GM23338 (cell line): Measurements from ENCODE around the gene OGFRL1. TPM values are rescaled to one million over a fixed set of nuclear protein-coding genes. Genes with fewer than 3 reads are reported as not detected.

Experiments used
- ATAC-seq: fragments of 200-7000 bp; cut with Tn5 transposase; 3 replicates; pipeline ENCODE4 v1.9.1; 2020
- DNase-seq: peaks from one replicate; pipeline ENCODE4 v3.0.0-alpha.2; 2015; ENCODE audit warnings: low spot score
- H2AFZ ChIP-seq: fragments of 200-600 bp; sonication (generic); 2 replicates; pipeline ENCODE4 v1.8.0; 2016; ENCODE audit warnings: antibody characterized with exemption, mild to moderate bottlenecking, moderate library complexity
- H3F3A ChIP-seq: fragments of 200-600 bp; sonication (generic); replicated peaks from 2 replicates; pipeline ENCODE4 v1.8.0; 2017; ENCODE audit warnings: antibody characterized with exemption, mixed run types, low read depth
- H3K27ac ChIP-seq: fragments of 200-600 bp; sonication (generic); 2 replicates; pipeline ENCODE4 v1.6.1; 2016; ENCODE audit warnings: low read depth
- H3K27me3 ChIP-seq: fragments of 200-600 bp; sonication (generic); 2 replicates; pipeline ENCODE4 v1.8.0; 2016; ENCODE audit warnings: mild to moderate bottlenecking, mixed run types, moderate library complexity; ENCODE audit not compliant: insufficient read depth
- H3K36me3 ChIP-seq: fragments of 200-600 bp; sonication (generic); 2 replicates; pipeline ENCODE4 v1.8.0; 2016; ENCODE audit warnings: mild to moderate bottlenecking; ENCODE audit not compliant: insufficient read depth
- H3K4me1 ChIP-seq: fragments of 200-600 bp; sonication (generic); 2 replicates; pipeline ENCODE4 v1.8.0; 2016; ENCODE audit warnings: mild to moderate bottlenecking, moderate library complexity; ENCODE audit not compliant: insufficient read depth
- H3K4me2 ChIP-seq: fragments of 200-600 bp; sonication (generic); 2 replicates; pipeline ENCODE4 v1.7.1; 2017; ENCODE audit warnings: mixed run types
- H3K4me3 ChIP-seq: fragments of 200-600 bp; sonication (generic); 2 replicates; pipeline ENCODE4 v1.6.1; 2016; ENCODE audit warnings: mixed run types
- H3K79me2 ChIP-seq: fragments of 200-600 bp; sonication (generic); replicated peaks from 2 replicates; pipeline ENCODE4 v1.8.0; 2017; ENCODE audit warnings: mild to moderate bottlenecking; ENCODE audit not compliant: insufficient read depth
- H3K9me2 ChIP-seq: fragments of 200-600 bp; sonication (generic); 2 replicates; pipeline ENCODE4 v1.8.0; 2017; ENCODE audit not compliant: insufficient read depth
- H4K20me1 ChIP-seq: fragments of 200-600 bp; sonication (generic); replicated peaks from 2 replicates; pipeline ENCODE4 v1.8.0; 2017; ENCODE audit warnings: mild to moderate bottlenecking; ENCODE audit not compliant: insufficient read depth
- H3K27ac Mint-ChIP-seq: 2 replicates; pipeline ENCODE4 v1.8.0; 2020; ENCODE audit warnings: inconsistent platforms, mild to moderate bottlenecking, moderate library complexity, mixed read lengths
- H3K27me3 Mint-ChIP-seq: 3 replicates; pipeline ENCODE4 v1.8.0; 2022; ENCODE audit warnings: low read depth, mild to moderate bottlenecking, moderate library complexity, mixed read lengths, inconsistent platforms; ENCODE audit not compliant: insufficient read depth, poor library complexity
- H3K36me3 Mint-ChIP-seq: 3 replicates; pipeline ENCODE4 v1.8.0; 2021; ENCODE audit warnings: low read depth, mild to moderate bottlenecking, inconsistent platforms, moderate library complexity, mixed read lengths
- H3K4me1 Mint-ChIP-seq: 3 replicates; pipeline ENCODE4 v1.8.0; 2020; ENCODE audit warnings: mild to moderate bottlenecking, inconsistent platforms, mixed read lengths
- H3K4me3 Mint-ChIP-seq: 3 replicates; pipeline ENCODE4 v1.8.0; 2021; ENCODE audit warnings: moderate library complexity, mild to moderate bottlenecking, inconsistent platforms, mixed read lengths
- H3K9me3 Mint-ChIP-seq: 3 replicates; pipeline ENCODE4 v1.8.0; 2020; ENCODE audit warnings: moderate library complexity, mild to moderate bottlenecking, inconsistent platforms, mixed read lengths
- CREB1 ChIP-seq: fragments of 250-450 bp; sonication (Bioruptor Pico); IDR thresholded peaks from 2 replicates; pipeline ENCODE4 v1.5.0; 2020; ENCODE audit warnings: low read depth, mild to moderate bottlenecking, moderate library complexity
- EZH2 ChIP-seq: fragments of 200-600 bp; sonication (generic); IDR thresholded peaks from one replicate; pipeline ENCODE4 v1.8.0; 2017; ENCODE audit warnings: antibody characterized with exemption, mild to moderate bottlenecking, low read depth; ENCODE audit not compliant: unreplicated experiment
- EZH2phosphoT487 ChIP-seq: fragments of 200-600 bp; sonication (generic); IDR thresholded peaks from one replicate; pipeline ENCODE4 v1.8.1; 2018; ENCODE audit warnings: antibody characterized with exemption; ENCODE audit not compliant: unreplicated experiment
- JUNB ChIP-seq: IDR thresholded peaks from one replicate; pipeline ENCODE4 v1.6.1; 2016; ENCODE audit warnings: antibody characterized with exemption; ENCODE audit not compliant: unreplicated experiment
- NANOG ChIP-seq: IDR thresholded peaks from 2 replicates; pipeline ENCODE4 v1.6.1; 2016; ENCODE audit warnings: antibody characterized with exemption, borderline replicate concordance
- POLR2AphosphoS5 ChIP-seq: IDR thresholded peaks from 2 replicates; pipeline ENCODE4 v1.6.1; 2016; ENCODE audit warnings: antibody characterized with exemption, low read depth
- STAT1 ChIP-seq: IDR thresholded peaks from one replicate; pipeline ENCODE4 v1.6.1; 2016; ENCODE audit warnings: antibody characterized with exemption; ENCODE audit not compliant: unreplicated experiment
- ZNF114 ChIP-seq: fragments of 250-450 bp; sonication (Bioruptor Pico); IDR thresholded peaks from 2 replicates; pipeline ENCODE4 v1.5.0; 2020; ENCODE audit warnings: mild to moderate bottlenecking, moderate library complexity
- ZNF331 ChIP-seq: fragments of 250-450 bp; sonication (Bioruptor Pico); IDR thresholded peaks from 2 replicates; pipeline ENCODE4 v1.5.0; 2020; ENCODE audit warnings: low read depth, mild to moderate bottlenecking, moderate library complexity
- polyA plus RNA-seq: library from polyadenylated mRNA; unstranded; fragments of >200 nt; fragmentation: Nextera tagmentation; extraction: Ambion mirVana; gene quantifications from 2 replicates; pipeline ENCODE4 v1.2.1, GENCODE V29; 2016
- total RNA-seq: library from RNA; depleted of rRNA; stranded (reverse); fragments of >200 nt; shearing (Covaris generic); gene quantifications from 2 replicates; pipeline ENCODE4 v1.2.3, GENCODE V29; 2014
- TF ChIP-seq, protein P1 (sequence below): IDR thresholded peaks from 2 replicates; pipeline ENCODE4 v1.6.1; 2016; ENCODE audit warnings: antibody characterized with exemption
- TF ChIP-seq, protein P2 (sequence below): IDR thresholded peaks from one replicate; pipeline ENCODE4 v1.6.1; 2018; ENCODE audit warnings: antibody characterized with exemption; ENCODE audit not compliant: unreplicated experiment
- TF ChIP-seq, protein P3 (sequence below), 2 experiments: fragments of 200-600 bp in 1 of 2; sonication (generic) in 1 of 2; conservative IDR thresholded peaks; 2 replicates each; pipeline versions ENCODE4 v1.5.1 to v1.6.1; 2016 to 2017; ENCODE audit warnings: antibody characterized with exemption in 2 of 2, low read depth in 2 of 2, mild to moderate bottlenecking in 2 of 2, moderate library complexity in 1 of 2
- TF ChIP-seq, protein P4 (sequence below): fragments of 250-450 bp; sonication (Bioruptor Pico); IDR thresholded peaks from 2 replicates; pipeline ENCODE4 v1.5.0; 2020; ENCODE audit warnings: mild to moderate bottlenecking, moderate library complexity

Gene OGFRL1
- total and polyA plus RNA-seq, 2 experiments from 2014 or later, result 4.2 to 10.0 TPM

DNA sequence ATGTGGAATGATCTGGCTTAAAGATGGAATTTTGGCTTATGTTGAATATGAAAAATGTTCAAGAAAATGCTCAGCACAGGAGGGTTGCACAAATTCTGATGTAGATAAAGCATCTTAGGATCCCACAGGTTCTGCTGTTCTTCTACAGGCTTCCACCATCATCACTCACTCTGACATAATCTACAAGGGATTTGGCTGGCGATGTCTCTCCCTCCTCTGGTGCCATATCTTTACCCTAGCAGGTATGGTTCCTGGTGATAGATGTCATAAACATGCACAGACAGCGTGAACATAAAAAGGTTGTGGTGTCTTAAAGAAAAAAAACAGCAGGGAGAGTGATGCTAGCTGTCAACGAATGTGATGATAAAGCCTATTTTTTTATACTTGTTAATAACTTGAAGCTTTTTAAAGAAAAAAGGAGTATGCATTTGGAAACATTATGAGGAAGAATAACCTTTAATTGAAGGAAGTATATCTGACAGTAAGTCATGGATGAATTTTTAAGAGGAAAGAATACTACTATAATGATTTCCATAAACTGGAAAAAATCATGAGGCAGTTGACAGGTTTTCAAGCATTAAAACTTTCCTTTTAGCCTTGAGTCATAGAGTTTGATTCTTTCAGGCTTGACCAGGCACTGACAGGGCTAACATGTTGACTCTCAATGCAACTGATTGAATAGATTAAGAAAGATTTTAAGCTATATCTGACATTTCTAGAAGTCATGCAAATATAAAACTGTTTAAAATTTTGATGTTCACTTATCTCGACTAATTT is 50.1 kb downstream of the OGFRL1 start:
- Histone ChIP-seq H4K20me1 (no peaks in the 10 kb centered on the region), H3K9me2 (0 out of 2 replicates have a peak, but pooled peaks cover 6% of the 10 kb centered on the region), H3K27me3 (no peaks in the 10 kb centered on the region), H3K4me2 (no peak overlapping the region), H3F3A (no peaks in the 10 kb centered on the region), H3K4me3 (no peak overlapping the region), H3K79me2 (no peaks in the 10 kb centered on the region), H3K27ac (no peak overlapping the region), H3K4me1 (0 out of 2 replicates have a peak, but pooled peaks cover 7% of the 10 kb centered on the region), H3K36me3 (no peaks in the 10 kb centered on the region), H2AFZ (no peak overlapping the region)
- TF ChIP-seq, protein P1, sequence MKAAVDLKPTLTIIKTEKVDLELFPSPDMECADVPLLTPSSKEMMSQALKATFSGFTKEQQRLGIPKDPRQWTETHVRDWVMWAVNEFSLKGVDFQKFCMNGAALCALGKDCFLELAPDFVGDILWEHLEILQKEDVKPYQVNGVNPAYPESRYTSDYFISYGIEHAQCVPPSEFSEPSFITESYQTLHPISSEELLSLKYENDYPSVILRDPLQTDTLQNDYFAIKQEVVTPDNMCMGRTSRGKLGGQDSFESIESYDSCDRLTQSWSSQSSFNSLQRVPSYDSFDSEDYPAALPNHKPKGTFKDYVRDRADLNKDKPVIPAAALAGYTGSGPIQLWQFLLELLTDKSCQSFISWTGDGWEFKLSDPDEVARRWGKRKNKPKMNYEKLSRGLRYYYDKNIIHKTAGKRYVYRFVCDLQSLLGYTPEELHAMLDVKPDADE, result no peak
- no peak for TF ChIP-seq POLR2AphosphoS5
- TF ChIP-seq JUNB, result no peak
- TF ChIP-seq, protein P2, sequence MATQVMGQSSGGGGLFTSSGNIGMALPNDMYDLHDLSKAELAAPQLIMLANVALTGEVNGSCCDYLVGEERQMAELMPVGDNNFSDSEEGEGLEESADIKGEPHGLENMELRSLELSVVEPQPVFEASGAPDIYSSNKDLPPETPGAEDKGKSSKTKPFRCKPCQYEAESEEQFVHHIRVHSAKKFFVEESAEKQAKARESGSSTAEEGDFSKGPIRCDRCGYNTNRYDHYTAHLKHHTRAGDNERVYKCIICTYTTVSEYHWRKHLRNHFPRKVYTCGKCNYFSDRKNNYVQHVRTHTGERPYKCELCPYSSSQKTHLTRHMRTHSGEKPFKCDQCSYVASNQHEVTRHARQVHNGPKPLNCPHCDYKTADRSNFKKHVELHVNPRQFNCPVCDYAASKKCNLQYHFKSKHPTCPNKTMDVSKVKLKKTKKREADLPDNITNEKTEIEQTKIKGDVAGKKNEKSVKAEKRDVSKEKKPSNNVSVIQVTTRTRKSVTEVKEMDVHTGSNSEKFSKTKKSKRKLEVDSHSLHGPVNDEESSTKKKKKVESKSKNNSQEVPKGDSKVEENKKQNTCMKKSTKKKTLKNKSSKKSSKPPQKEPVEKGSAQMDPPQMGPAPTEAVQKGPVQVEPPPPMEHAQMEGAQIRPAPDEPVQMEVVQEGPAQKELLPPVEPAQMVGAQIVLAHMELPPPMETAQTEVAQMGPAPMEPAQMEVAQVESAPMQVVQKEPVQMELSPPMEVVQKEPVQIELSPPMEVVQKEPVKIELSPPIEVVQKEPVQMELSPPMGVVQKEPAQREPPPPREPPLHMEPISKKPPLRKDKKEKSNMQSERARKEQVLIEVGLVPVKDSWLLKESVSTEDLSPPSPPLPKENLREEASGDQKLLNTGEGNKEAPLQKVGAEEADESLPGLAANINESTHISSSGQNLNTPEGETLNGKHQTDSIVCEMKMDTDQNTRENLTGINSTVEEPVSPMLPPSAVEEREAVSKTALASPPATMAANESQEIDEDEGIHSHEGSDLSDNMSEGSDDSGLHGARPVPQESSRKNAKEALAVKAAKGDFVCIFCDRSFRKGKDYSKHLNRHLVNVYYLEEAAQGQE, result no peak
- TF ChIP-seq, protein P3, sequence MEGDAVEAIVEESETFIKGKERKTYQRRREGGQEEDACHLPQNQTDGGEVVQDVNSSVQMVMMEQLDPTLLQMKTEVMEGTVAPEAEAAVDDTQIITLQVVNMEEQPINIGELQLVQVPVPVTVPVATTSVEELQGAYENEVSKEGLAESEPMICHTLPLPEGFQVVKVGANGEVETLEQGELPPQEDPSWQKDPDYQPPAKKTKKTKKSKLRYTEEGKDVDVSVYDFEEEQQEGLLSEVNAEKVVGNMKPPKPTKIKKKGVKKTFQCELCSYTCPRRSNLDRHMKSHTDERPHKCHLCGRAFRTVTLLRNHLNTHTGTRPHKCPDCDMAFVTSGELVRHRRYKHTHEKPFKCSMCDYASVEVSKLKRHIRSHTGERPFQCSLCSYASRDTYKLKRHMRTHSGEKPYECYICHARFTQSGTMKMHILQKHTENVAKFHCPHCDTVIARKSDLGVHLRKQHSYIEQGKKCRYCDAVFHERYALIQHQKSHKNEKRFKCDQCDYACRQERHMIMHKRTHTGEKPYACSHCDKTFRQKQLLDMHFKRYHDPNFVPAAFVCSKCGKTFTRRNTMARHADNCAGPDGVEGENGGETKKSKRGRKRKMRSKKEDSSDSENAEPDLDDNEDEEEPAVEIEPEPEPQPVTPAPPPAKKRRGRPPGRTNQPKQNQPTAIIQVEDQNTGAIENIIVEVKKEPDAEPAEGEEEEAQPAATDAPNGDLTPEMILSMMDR (conservative IDR thresholded peaks at IDR 0.05; ENCODE audit: low read depth in 2 of 2), result no peak
- TF ChIP-seq EZH2, result no peak
- TF ChIP-seq ZNF114 (CRISPR knock-in tag), result no peak
- no peak for TF ChIP-seq STAT1
- TF ChIP-seq ZNF331, result no peak
- no peak for TF ChIP-seq CREB1
- no peak for TF ChIP-seq NANOG
- no peak for TF ChIP-seq EZH2phosphoT487
- TF ChIP-seq, protein P4, sequence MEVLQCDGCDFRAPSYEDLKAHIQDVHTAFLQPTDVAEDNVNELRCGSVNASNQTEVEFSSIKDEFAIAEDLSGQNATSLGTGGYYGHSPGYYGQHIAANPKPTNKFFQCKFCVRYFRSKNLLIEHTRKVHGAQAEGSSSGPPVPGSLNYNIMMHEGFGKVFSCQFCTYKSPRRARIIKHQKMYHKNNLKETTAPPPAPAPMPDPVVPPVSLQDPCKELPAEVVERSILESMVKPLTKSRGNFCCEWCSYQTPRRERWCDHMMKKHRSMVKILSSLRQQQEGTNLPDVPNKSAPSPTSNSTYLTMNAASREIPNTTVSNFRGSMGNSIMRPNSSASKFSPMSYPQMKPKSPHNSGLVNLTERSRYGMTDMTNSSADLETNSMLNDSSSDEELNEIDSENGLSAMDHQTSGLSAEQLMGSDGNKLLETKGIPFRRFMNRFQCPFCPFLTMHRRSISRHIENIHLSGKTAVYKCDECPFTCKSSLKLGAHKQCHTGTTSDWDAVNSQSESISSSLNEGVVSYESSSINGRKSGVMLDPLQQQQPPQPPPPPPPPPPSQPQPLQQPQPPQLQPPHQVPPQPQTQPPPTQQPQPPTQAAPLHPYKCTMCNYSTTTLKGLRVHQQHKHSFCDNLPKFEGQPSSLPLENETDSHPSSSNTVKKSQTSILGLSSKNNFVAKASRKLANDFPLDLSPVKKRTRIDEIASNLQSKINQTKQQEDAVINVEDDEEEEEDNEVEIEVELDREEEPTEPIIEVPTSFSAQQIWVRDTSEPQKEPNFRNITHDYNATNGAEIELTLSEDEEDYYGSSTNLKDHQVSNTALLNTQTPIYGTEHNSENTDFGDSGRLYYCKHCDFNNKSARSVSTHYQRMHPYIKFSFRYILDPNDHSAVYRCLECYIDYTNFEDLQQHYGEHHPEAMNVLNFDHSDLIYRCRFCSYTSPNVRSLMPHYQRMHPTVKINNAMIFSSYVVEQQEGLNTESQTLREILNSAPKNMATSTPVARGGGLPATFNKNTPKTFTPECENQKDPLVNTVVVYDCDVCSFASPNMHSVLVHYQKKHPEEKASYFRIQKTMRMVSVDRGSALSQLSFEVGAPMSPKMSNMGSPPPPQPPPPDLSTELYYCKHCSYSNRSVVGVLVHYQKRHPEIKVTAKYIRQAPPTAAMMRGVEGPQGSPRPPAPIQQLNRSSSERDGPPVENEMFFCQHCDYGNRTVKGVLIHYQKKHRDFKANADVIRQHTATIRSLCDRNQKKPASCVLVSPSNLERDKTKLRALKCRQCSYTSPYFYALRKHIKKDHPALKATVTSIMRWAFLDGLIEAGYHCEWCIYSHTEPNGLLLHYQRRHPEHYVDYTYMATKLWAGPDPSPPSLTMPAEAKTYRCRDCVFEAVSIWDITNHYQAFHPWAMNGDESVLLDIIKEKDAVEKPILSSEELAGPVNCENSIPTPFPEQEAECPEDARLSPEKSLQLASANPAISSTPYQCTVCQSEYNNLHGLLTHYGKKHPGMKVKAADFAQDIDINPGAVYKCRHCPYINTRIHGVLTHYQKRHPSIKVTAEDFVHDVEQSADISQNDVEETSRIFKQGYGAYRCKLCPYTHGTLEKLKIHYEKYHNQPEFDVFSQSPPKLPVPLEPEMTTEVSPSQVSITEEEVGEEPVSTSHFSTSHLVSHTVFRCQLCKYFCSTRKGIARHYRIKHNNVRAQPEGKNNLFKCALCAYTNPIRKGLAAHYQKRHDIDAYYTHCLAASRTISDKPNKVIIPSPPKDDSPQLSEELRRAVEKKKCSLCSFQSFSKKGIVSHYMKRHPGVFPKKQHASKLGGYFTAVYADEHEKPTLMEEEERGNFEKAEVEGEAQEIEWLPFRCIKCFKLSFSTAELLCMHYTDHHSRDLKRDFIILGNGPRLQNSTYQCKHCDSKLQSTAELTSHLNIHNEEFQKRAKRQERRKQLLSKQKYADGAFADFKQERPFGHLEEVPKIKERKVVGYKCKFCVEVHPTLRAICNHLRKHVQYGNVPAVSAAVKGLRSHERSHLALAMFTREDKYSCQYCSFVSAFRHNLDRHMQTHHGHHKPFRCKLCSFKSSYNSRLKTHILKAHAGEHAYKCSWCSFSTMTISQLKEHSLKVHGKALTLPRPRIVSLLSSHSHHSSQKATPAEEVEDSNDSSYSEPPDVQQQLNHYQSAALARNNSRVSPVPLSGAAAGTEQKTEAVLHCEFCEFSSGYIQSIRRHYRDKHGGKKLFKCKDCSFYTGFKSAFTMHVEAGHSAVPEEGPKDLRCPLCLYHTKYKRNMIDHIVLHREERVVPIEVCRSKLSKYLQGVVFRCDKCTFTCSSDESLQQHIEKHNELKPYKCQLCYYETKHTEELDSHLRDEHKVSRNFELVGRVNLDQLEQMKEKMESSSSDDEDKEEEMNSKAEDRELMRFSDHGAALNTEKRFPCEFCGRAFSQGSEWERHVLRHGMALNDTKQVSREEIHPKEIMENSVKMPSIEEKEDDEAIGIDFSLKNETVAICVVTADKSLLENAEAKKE, result no peak
- Mint-ChIP-seq H3K27me3 (peaks cover 4% of the 10 kb centered on the region), H3K4me1 (peaks cover 28% of the 10 kb centered on the region), H3K9me3 (peaks cover 10% of the 10 kb centered on the region; the same call in 2 of the 3 replicates), H3K36me3 (peaks cover 9% of the 10 kb centered on the region; the same call in 2 of the 3 replicates), H3K4me3 (no peak overlapping the region), H3K27ac (no peak overlapping the region)
- no peak for DNase-seq
- ATAC-seq, result no peak
